HepG2 (cell line): Measurements from ENCODE around the gene RERE. TPM values are rescaled to one million over a fixed set of nuclear protein-coding genes. Genes with fewer than 3 reads are reported as not detected.

ENCODE experiments used
- ATAC-seq: fragments of 200-7000 bp; cut with Tn5 transposase; 3 replicates; pipeline ENCODE4 v1.9.1; 2020; ENCODE audit warnings: mild to moderate bottlenecking, moderate library complexity
- BruUV-seq: library from RNA; stranded (reverse); fragments of 400-500 nt; replicated peaks from 2 replicates; lab custom pipeline; 2021; lab: Mats Ljungman, UMichigan
- CTCF ChIA-PET: fragments of 300-600 bp; formaldehyde crosslinking; extraction: SDS; loops from one replicate; lab custom pipeline; 2021; ENCODE audit warnings: low total read pairs, inconsistent platforms, low intra/inter-chr PET ratio; lab: Yijun Ruan, JAX
- POLR2A ChIA-PET: fragments of 350-600 bp; sonication (Branson Sonifier 250); formaldehyde crosslinking; loops from one replicate; lab custom pipeline; 2020; ENCODE audit warnings: antibody characterized with exemption, inconsistent platforms; lab: Yijun Ruan, JAX
- DNase-seq: peaks from one replicate; pipeline ENCODE4 v3.0.0-alpha.2; 2015; ENCODE audit warnings: low spot score
- FAIRE-seq: peaks from 3 replicates; lab custom pipeline; 2011; peaks lifted over from hg19 to GRCh38; lab: Jason Lieb, UNC
- H2AFZ ChIP-seq: one replicate; pipeline ENCODE4 v1.6.1; 2011; ENCODE audit warnings: low read length, inconsistent platforms
- H3K27ac ChIP-seq: fragments of 300-600 bp; 3 replicates; pipeline ENCODE4 v1.8.0; 2011; ENCODE audit warnings: mixed run types, mild to moderate bottlenecking, mixed read lengths, low read length, inconsistent platforms; ENCODE audit not compliant: insufficient read depth; ENCODE audit errors: extremely low read length
- H3K27me3 ChIP-seq, 2 experiments: fragments of 200-600 bp in 1 of 2; 2 replicates in 1 of 2; 3 replicates in 1 of 2; pipeline versions ENCODE4 v1.6.0 to v1.8.0; 2011; ENCODE audit warnings: low read length in 2 of 2, mild to moderate bottlenecking in 2 of 2, moderate library complexity in 2 of 2, inconsistent platforms in 1 of 2; ENCODE audit not compliant: insufficient read depth in 2 of 2, control insufficient read depth in 1 of 2
- H3K36me3 ChIP-seq, 2 experiments: fragments of 200-600 bp in 1 of 2; replicated peaks in 1 of 2; 2 replicates in 1 of 2; 3 replicates in 1 of 2; pipeline versions ENCODE4 v1.5.1 to v1.8.0; 2011; ENCODE audit warnings: low read length in 2 of 2, inconsistent platforms in 1 of 2; ENCODE audit not compliant: insufficient read depth in 2 of 2, control insufficient read depth in 1 of 2
- H3K4me1 ChIP-seq: 2 replicates; pipeline ENCODE4 v1.5.1; 2012; ENCODE audit warnings: low read length, inconsistent platforms; ENCODE audit not compliant: insufficient read depth
- H3K4me2 ChIP-seq: 2 replicates; pipeline ENCODE4 v1.6.0; 2011; ENCODE audit warnings: low read depth, low read length, inconsistent platforms
- H3K4me3 ChIP-seq, 3 experiments: fragments of 200-600 bp in 1 of 3; sonication (generic), shearing (Covaris generic) in 1 of 3; replicated peaks in 1 of 3; 2 replicates each; pipeline ENCODE4 v1.5.1; 2011 to 2016; ENCODE audit warnings: low read length in 3 of 3, inconsistent platforms in 2 of 3, low read depth in 2 of 3, mild to moderate bottlenecking in 2 of 3, control low read depth in 1 of 3, mixed read lengths in 1 of 3; ENCODE audit not compliant: insufficient read depth in 1 of 3
- H3K79me2 ChIP-seq: one replicate; pipeline ENCODE4 v1.6.1; 2011; ENCODE audit warnings: low read length, inconsistent platforms; ENCODE audit not compliant: insufficient read depth
- H3K9ac ChIP-seq: 2 replicates; pipeline ENCODE4 v1.6.0; 2011; ENCODE audit warnings: mild to moderate bottlenecking, low read depth, low read length, inconsistent platforms; ENCODE audit not compliant: insufficient read depth
- H3K9me3 ChIP-seq: 2 replicates; pipeline ENCODE4 v1.5.1; 2012; ENCODE audit warnings: mild to moderate bottlenecking, low read length
- H4K20me1 ChIP-seq: 2 replicates; pipeline ENCODE4 v1.6.0; 2011; ENCODE audit warnings: inconsistent platforms, mild to moderate bottlenecking, low read length, moderate library complexity; ENCODE audit not compliant: insufficient read depth
- ARID4A ChIP-seq: sonication (generic); formaldehyde crosslinking; IDR thresholded peaks from 2 replicates; pipeline ENCODE4 v1.5.0; 2020; ENCODE audit warnings: mild to moderate bottlenecking, missing genetic modification reagents, borderline replicate concordance
- ATF7 ChIP-seq, 2 experiments: fragments of 450-650 bp in 1 of 2; sonication (generic) in 1 of 2; formaldehyde crosslinking in 1 of 2; IDR thresholded peaks; 2 replicates each; pipeline versions ENCODE4 v1.4.0 to v1.6.1; 2016 to 2020; ENCODE audit warnings: antibody characterized with exemption in 1 of 2, mild to moderate bottlenecking in 1 of 2, missing genetic modification reagents in 1 of 2
- CEBPG ChIP-seq: IDR thresholded peaks from 2 replicates; pipeline ENCODE4 v1.6.1; 2016
- CHCHD3 ChIP-seq: sonication (generic); formaldehyde crosslinking; IDR thresholded peaks from 2 replicates; pipeline ENCODE4 v1.8.0; 2022; ENCODE audit warnings: mild to moderate bottlenecking, missing genetic modification reagents, moderate library complexity
- DPF2 ChIP-seq: sonication (generic); formaldehyde crosslinking; IDR thresholded peaks from 2 replicates; pipeline ENCODE4 v1.4.0; 2020; ENCODE audit warnings: mild to moderate bottlenecking, low read depth, missing genetic modification reagents, borderline replicate concordance
- GATAD2A ChIP-seq: IDR thresholded peaks from 2 replicates; pipeline ENCODE4 v1.6.1; 2016
- HNF4A ChIP-seq: sonication (generic); formaldehyde crosslinking; IDR thresholded peaks from 2 replicates; pipeline ENCODE4 v1.4.0; 2020; ENCODE audit warnings: missing genetic modification reagents
- KLF16 ChIP-seq, 2 experiments: sonication (generic) in 1 of 2; formaldehyde crosslinking in 1 of 2; IDR thresholded peaks; 2 replicates each; pipeline versions ENCODE4 v1.6.1 to v1.8.0; 2016 to 2023; ENCODE audit warnings: missing genetic modification reagents in 2 of 2, missing compliant biosample characterization in 1 of 2
- MXD4 ChIP-seq: IDR thresholded peaks from 2 replicates; pipeline ENCODE4 v1.6.1; 2016; ENCODE audit warnings: mild to moderate bottlenecking, missing biosample characterization, missing genetic modification reagents
- MYNN ChIP-seq: sonication (generic); formaldehyde crosslinking; IDR thresholded peaks from 2 replicates; pipeline ENCODE4 v1.4.0; 2020; ENCODE audit warnings: mild to moderate bottlenecking, low read depth, missing genetic modification reagents
- NFATC3 ChIP-seq: sonication (generic); formaldehyde crosslinking; IDR thresholded peaks from 2 replicates; pipeline ENCODE4 v1.5.1; 2020; ENCODE audit warnings: mild to moderate bottlenecking, missing genetic modification reagents
- NFE2 ChIP-seq: sonication (generic); formaldehyde crosslinking; IDR thresholded peaks from 2 replicates; pipeline ENCODE4 v1.4.0; 2020; ENCODE audit warnings: missing genetic modification reagents
- RARA ChIP-seq: IDR thresholded peaks from 2 replicates; pipeline ENCODE4 v1.6.1; 2016; ENCODE audit warnings: missing genetic modification reagents, missing compliant biosample characterization
- RXRB ChIP-seq: IDR thresholded peaks from 2 replicates; pipeline ENCODE4 v1.6.1; 2016; ENCODE audit warnings: borderline replicate concordance, missing genetic modification reagents, missing compliant biosample characterization
- ZMYM4 ChIP-seq: sonication (generic); formaldehyde crosslinking; IDR thresholded peaks from 2 replicates; pipeline ENCODE4 v1.8.1; 2023; ENCODE audit warnings: mild to moderate bottlenecking, missing genetic modification reagents
- ZNF562 ChIP-seq: sonication (generic); formaldehyde crosslinking; IDR thresholded peaks from 2 replicates; pipeline ENCODE4 v1.8.0; 2022; ENCODE audit warnings: missing genetic modification reagents, borderline replicate concordance
- ZNF614 ChIP-seq: IDR thresholded peaks from 2 replicates; pipeline ENCODE4 v1.6.1; 2018; ENCODE audit warnings: missing biosample characterization, missing genetic modification reagents, inconsistent platforms, borderline replicate concordance
- ZNF883 ChIP-seq: sonication (generic); formaldehyde crosslinking; IDR thresholded peaks from 2 replicates; pipeline ENCODE4 v1.5.1; 2020; ENCODE audit warnings: mild to moderate bottlenecking, missing genetic modification reagents; ENCODE audit errors: not compliant biosample characterization
- WGBS: methylation state at CpG from one replicate; pipeline ENCODE4 v1.1.6; 2017; ENCODE audit warnings: low lambda C conversion rate; 5-methylcytosine and 5-hydroxymethylcytosine counted together
- in situ Hi-C: cut with HindIII; loops from 2 replicates; pipeline ENCODE4 v1.10.0; 2017; ENCODE audit warnings: low pct_unique_long_range_greater_than_20kb; ENCODE audit not compliant: extremely low pct_ligation_motif_present
- intact Hi-C: fragments of 100-400 bp; cut with micrococcal nuclease; formaldehyde crosslinking; loops from one replicate; pipeline ENCODE4 v1.10.0; 2022; ENCODE audit not compliant: unreplicated experiment
- polyA plus RNA-seq, 8 experiments: library from polyadenylated mRNA; depleted of rRNA in 3 of 8; stranded (reverse) in 7 of 8; unstranded in 1 of 8; fragments of >200 nt; fragmentation: Illumina TruSeq in 4 of 8; extraction: Trizol in 4 of 8; gene quantifications; 2 replicates each; pipeline versions ENCODE4 v1.2.1 to v1.2.3, GENCODE V29; 2011 to 2016; ENCODE audit warnings: low read depth in 4 of 8, missing spikeins in 1 of 8, mixed read lengths in 1 of 8; ENCODE audit not compliant: insufficient read depth in 1 of 8
- total RNA-seq, 5 experiments: library from RNA; depleted of rRNA; stranded (reverse); fragments of >200 nt; fragmentation: Illumina TruSeq; extraction: Trizol; gene quantifications; 2 replicates each; pipeline ENCODE4 v1.2.3, GENCODE V29; 2016; ENCODE audit warnings: low read depth in 1 of 5

The RERE gene
- total and polyA plus RNA-seq, 2 of the 13 experiments (the other 11 are each of a cell fraction or from before 2014, with no cell fraction given) = 18.3 to 21.9 TPM

GRCh38 chr1:8782001-8782620 lies 35.3 kb downstream of the RERE start (continued):
- 0 out of 2 replicates have a peak, but pooled peaks have one; percentile 22 for TF ChIP-seq RXRB (CRISPR knock-in tag)
- peak; percentile 53 for TF ChIP-seq GATAD2A (CRISPR knock-in tag)
- 0 out of 2 replicates have a peak, but pooled peaks have one; percentile 30 for TF ChIP-seq ZMYM4 (CRISPR knock-in tag)
- peak; percentile 26; the same call in 1 of the 2 replicates for TF ChIP-seq HNF4A
- TF ChIP-seq CEBPG = peak; percentile 39; the same call in 1 of the 2 replicates
- TF ChIP-seq RARA (CRISPR knock-in tag) = peak; percentile 49
- no peak for TF ChIP-seq CHCHD3 (CRISPR knock-in tag)

GRCh38 chr1:8780405-8780804 lies 37.0 kb downstream of the RERE start:
- CTCF ChIA-PET = no interaction called here

More at GRCh38 chr1:8780405-8780804, 37.0 kb downstream of the RERE start:
- peaks cover 89% of the 10 kb centered on the region for H3K79me2 ChIP-seq
- H3K27me3 ChIP-seq = no peaks in the 10 kb centered on the region
- no peaks in the 10 kb centered on the region for H3K9me3 ChIP-seq
- H3K4me2 ChIP-seq = no peak overlapping the region
- in situ Hi-C loops (no loop called here), intact Hi-C loops (no loop called here)
- no TSS peak for BruUV-seq
- H2AFZ ChIP-seq = no peak overlapping the region
- H3K4me3 ChIP-seq = no peak overlapping the region
- H3K4me1 ChIP-seq = peaks cover 26% of the 10 kb centered on the region
- POLR2A ChIA-PET = no interaction called here
- 96% methylated on average over 1 of the region's 1 CpG for WGBS
- DNase-seq (no peak), FAIRE-seq (no peak), ATAC-seq (no peak)
- H3K9ac ChIP-seq = no peak overlapping the region
- H3K27ac ChIP-seq = no peak overlapping the region
- no peaks in the 10 kb centered on the region; the same call in none of the 2 replicates for H4K20me1 ChIP-seq
- TF ChIP-seq NFE2 (CRISPR knock-in tag) (no peak), MYNN (CRISPR knock-in tag) (no peak), KLF16 (CRISPR knock-in tag; IDR thresholded peaks at IDR 0.05) (no peak), ZNF883 (no peak), ARID4A (CRISPR knock-in tag) (no peak), DPF2 (CRISPR knock-in tag) (no peak), MXD4 (CRISPR knock-in tag) (no peak), ZNF614 (CRISPR knock-in tag) (no peak), NFATC3 (no peak), ATF7 (IDR thresholded peaks at IDR 0.05) (no peak), ATF7 (CRISPR knock-in tag; IDR thresholded peaks at IDR 0.05) (no peak), ZNF562 (CRISPR knock-in tag) (no peak)
- H3K36me3 ChIP-seq = peaks cover 0 to 3% of the 10 kb centered on the region in 2 experiments; a peak in 1 of 5 replicates
